ENCODE data around the gene LMTK3. TPM values are rescaled to one million over a fixed set of nuclear protein-coding genes. Genes with fewer than 3 reads are reported as not detected.

Gene LMTK3
- total RNA-seq, 2 donors from 2014 or later = 1.3 to 1.6 TPM

DNA sequence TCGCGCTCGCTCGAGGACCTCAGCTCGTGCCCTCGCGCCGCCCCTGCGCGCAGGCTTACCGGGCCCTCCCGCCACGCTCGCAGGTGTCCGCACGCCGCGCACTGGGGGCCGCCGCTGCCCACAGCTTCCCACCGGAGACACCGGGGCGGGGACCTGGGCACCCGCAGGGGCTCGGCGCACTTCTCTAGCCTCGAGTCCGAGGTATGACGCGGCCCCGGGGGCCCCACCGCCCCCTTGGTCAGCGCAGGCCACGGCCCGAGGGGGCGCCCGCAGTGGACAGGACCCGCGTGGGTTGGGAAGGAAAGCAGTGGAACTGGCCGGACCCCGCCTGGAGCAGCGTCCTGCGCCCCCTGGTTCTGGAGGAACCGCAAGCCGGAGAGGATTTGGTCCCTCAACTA lies 67.9 kb downstream of the LMTK3 start:
- TF ChIP-seq, protein P1, sequence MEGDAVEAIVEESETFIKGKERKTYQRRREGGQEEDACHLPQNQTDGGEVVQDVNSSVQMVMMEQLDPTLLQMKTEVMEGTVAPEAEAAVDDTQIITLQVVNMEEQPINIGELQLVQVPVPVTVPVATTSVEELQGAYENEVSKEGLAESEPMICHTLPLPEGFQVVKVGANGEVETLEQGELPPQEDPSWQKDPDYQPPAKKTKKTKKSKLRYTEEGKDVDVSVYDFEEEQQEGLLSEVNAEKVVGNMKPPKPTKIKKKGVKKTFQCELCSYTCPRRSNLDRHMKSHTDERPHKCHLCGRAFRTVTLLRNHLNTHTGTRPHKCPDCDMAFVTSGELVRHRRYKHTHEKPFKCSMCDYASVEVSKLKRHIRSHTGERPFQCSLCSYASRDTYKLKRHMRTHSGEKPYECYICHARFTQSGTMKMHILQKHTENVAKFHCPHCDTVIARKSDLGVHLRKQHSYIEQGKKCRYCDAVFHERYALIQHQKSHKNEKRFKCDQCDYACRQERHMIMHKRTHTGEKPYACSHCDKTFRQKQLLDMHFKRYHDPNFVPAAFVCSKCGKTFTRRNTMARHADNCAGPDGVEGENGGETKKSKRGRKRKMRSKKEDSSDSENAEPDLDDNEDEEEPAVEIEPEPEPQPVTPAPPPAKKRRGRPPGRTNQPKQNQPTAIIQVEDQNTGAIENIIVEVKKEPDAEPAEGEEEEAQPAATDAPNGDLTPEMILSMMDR (IDR thresholded peaks at IDR 0.05) = no peak
- peaks cover 0 to 4% of the 10 kb centered on the region in 2 donors for H3K27me3 ChIP-seq
- peak overlapping the region in 1 of 2 donors; percentile 97 for H3K4me3 ChIP-seq
- H3K9me3 ChIP-seq = no peaks in the 10 kb centered on the region
- H3K4me1 ChIP-seq = peaks cover 0 to 27% of the 10 kb centered on the region in 2 donors
- DNase-seq (ENCODE audit: low spot score) = no peak
- H3K36me3 ChIP-seq = peaks cover 17% of the 10 kb centered on the region
- no peak overlapping the region for H3K27ac ChIP-seq

DNA sequence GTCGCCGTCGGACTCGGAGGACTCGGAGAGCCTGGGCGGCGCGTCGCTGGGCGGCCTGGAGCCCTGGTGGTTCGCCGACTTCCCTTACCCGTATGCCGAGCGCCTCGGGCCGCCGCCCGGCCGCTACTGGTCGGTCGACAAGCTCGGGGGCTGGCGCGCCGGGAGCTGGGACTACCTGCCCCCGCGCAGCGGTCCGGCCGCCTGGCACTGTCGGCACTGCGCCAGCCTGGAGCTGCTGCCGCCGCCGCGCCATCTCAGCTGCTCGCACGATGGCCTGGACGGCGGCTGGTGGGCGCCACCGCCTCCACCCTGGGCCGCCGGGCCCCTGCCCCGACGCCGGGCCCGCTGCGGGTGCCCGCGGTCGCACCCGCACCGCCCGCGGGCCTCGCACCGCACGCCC lies 68.4 kb downstream of the LMTK3 start:
- DNase-seq (ENCODE audit: low spot score) = no peak
- peaks cover 0 to 27% of the 10 kb centered on the region in 2 donors for H3K4me1 ChIP-seq
- peaks cover 13% of the 10 kb centered on the region for H3K36me3 ChIP-seq
- peaks cover 0 to 4% of the 10 kb centered on the region in 2 donors for H3K27me3 ChIP-seq
- H3K9me3 ChIP-seq = no peaks in the 10 kb centered on the region
- H3K27ac ChIP-seq = no peak overlapping the region
- TF ChIP-seq, protein P1 (IDR thresholded peaks at IDR 0.05) = no peak
- peak overlapping the region in 1 of 2 donors; percentile 28 for H3K4me3 ChIP-seq

DNA sequence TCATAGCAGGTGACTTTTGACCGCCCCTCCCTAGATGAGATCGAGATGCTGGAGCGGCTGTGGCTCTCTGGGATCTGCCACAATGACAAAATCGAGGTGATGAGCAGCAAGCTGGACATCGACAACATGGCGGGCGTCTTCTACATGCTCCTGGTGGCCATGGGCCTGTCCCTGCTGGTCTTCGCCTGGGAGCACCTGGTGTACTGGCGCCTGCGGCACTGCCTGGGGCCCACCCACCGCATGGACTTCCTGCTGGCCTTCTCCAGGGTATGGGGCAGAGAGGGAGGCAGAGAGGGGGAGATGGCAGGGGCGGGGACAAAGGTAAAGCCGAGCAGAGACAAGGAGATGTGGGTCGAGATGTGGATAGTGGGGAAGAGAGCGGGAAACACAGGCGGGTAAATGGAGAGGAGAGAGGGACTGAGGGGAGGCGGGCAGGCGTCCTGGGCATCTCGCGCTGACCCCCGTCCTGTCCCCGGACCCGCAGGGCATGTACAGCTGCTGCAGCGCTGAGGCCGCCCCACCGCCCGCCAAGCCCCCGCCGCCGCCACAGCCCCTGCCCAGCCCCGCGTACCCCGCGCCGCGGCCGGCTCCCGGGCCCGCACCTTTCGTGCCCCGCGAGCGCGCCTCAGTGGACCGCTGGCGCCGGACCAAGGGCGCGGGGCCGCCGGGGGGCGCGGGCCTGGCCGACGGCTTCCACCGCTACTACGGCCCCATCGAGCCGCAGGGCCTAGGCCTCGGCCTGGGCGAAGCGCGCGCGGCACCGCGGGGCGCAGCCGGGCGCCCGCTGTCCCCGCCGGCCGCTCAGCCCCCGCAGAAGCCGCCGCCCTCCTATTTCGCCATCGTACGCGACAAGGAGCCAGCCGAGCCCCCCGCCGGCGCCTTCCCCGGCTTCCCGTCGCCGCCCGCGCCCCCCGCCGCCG lies 69.3 kb downstream of the LMTK3 start:
- TF ChIP-seq, protein P1 (IDR thresholded peaks at IDR 0.05) = no peak
- Histone ChIP-seq H3K27me3 (peaks cover 0 to 4% of the 10 kb centered on the region in 2 donors), H3K27ac (no peak overlapping the region), H3K9me3 (no peaks in the 10 kb centered on the region), H3K36me3 (peaks cover 4% of the 10 kb centered on the region), H3K4me1 (peaks cover 0 to 27% of the 10 kb centered on the region in 2 donors), H3K4me3 (no peak overlapping the region)
- no peak for DNase-seq (ENCODE audit: low spot score)

DNA sequence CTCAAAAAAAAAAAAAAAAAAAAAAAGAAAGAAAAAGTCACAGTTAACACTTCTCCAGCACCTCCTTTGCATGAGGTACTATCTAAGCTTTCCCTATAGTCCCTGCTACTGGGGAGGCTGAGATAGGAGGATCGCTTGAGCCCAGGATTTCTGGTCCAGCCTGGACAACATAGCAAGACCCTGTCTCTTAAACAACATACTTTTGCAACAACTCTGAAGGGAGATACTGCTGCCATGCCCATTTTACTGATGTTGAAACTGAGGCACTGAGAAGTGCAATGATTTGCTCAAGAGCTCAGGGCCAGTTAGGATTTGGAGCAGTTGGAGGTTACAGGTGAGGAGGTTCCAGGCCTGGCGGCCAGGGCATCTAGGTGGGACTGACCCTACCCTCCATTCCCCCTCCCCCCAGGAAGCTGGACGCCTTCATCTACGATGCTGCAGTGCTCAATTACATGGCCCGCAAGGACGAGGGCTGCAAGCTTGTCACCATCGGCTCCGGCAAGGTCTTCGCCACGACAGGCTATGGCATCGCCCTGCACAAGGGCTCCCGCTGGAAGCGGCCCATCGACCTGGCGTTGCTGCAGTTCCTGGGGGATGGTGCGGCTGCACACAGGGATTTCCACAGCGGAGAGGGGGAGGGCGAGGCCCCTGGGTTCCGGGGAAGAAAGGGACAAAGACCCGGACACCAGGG lies 70.1 kb downstream of the LMTK3 start:
- Histone ChIP-seq H3K4me1 (peaks cover 0 to 23% of the 10 kb centered on the region in 2 donors), H3K4me3 (no peak overlapping the region), H3K27me3 (peaks cover 0 to 4% of the 10 kb centered on the region in 2 donors), H3K27ac (no peak overlapping the region), H3K9me3 (no peaks in the 10 kb centered on the region), H3K36me3 (no peaks in the 10 kb centered on the region)
- no peak for DNase-seq (ENCODE audit: low spot score)
- TF ChIP-seq, protein P1 (IDR thresholded peaks at IDR 0.05) = no peak

DNA sequence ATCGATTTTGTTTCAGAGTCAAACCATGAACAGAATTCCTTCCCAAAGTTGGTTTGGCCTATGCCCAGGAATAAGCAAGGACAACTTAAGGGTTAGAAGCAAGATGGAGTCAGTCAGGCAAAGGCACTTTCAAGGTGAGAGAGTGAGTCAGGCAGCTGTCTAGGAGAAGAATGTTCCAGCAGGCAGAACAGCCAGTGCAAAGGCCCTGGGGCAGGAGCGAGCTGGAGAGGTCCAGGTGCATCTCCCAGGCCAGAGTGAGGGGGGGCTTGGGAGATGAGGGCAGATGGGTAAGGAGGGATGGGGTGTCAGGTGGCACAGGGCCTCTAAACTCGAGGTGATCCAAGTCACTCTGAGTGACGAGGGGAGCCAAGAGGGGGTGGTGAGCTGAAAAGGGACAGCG lies 75.0 kb downstream of the LMTK3 start:
- Histone ChIP-seq H3K4me3 (no peak overlapping the region), H3K4me1 (no peaks in the 10 kb centered on the region), H3K9me3 (no peaks in the 10 kb centered on the region), H3K36me3 (no peaks in the 10 kb centered on the region), H3K27me3 (no peaks in the 10 kb centered on the region), H3K27ac (no peak overlapping the region)
- no peak for DNase-seq (ENCODE audit: low spot score)
- TF ChIP-seq, protein P1 (IDR thresholded peaks at IDR 0.05) = no peak

Other genes starting within 250 kb of the LMTK3 start
- gene ZNF114, start 241.8 kb downstream of the LMTK3 start, total RNA-seq = under 1 TPM; 0.24 to 0.33 TPM
- gene EMP3, start 186.3 kb downstream of the LMTK3 start, total RNA-seq = 10 to 100 TPM; 16.9 to 95.9 TPM
- 10 to 100 TPM; 20.4 to 43.8 TPM for gene TMEM143, start 147.9 kb downstream of the LMTK3 start, total RNA-seq
- gene SYNGR4, start 147.5 kb downstream of the LMTK3 start, total RNA-seq = not detected
- 10 to 100 TPM; 74.1 to 82.0 TPM for gene KDELR1, start 120.3 kb downstream of the LMTK3 start, total RNA-seq
- gene GRIN2D, start 118.2 kb downstream of the LMTK3 start, total RNA-seq = under 1 TPM; 0.31 to 0.33 TPM
- 10 to 100 TPM; 10.8 to 19.8 TPM for gene GRWD1, start 65.9 kb downstream of the LMTK3 start, total RNA-seq
- under 1 TPM; 0.26 to 0.31 TPM for gene KCNJ14, start 56.3 kb downstream of the LMTK3 start, total RNA-seq
- gene CYTH2, start 42.5 kb downstream of the LMTK3 start, total RNA-seq = 10 to 100 TPM; 13.3 to 22.5 TPM
- not detected for gene SULT2B1, start 40.3 kb upstream of the LMTK3 start, total RNA-seq
- not detected for gene SPACA4, start 94.9 kb upstream of the LMTK3 start, total RNA-seq
- not detected for gene FAM83E, start 103.2 kb upstream of the LMTK3 start, total RNA-seq
- gene RPL18, start 107.3 kb upstream of the LMTK3 start, total RNA-seq = 1,000 to 10,000 TPM in 1 of 2 donors, 100 to 1,000 TPM in 1; 846 to 1,334 TPM
- 1 to 10 TPM; 6.2 to 8.0 TPM for gene SPHK2, start 107.7 kb upstream of the LMTK3 start, total RNA-seq
- 1 to 10 TPM; 2.8 to 5.9 TPM for gene DBP, start 125.5 kb upstream of the LMTK3 start, total RNA-seq
- 10 to 100 TPM in 1 of 2 donors, 1 to 10 TPM in 1; 3.4 to 13.3 TPM for gene CA11, start 134.4 kb upstream of the LMTK3 start, total RNA-seq
- under 1 TPM in 1 of 2 donors, not detected in 1; 0.16 TPM for gene NTN5, start 161.2 kb upstream of the LMTK3 start, total RNA-seq
- gene FUT2, start 184.1 kb upstream of the LMTK3 start, total RNA-seq = not detected
- gene MAMSTR, start 207.9 kb upstream of the LMTK3 start, total RNA-seq = 1 to 10 TPM in 1 of 2 donors, under 1 TPM in 1; 0.70 to 2.4 TPM
- 10 to 100 TPM; 13.6 to 22.9 TPM for gene RASIP1, start 228.8 kb upstream of the LMTK3 start, total RNA-seq
- not detected for gene IZUMO1, start 235.1 kb upstream of the LMTK3 start, total RNA-seq
- 1 to 10 TPM; 3.1 to 3.3 TPM for gene FUT1, start 240.8 kb upstream of the LMTK3 start, total RNA-seq
- not detected for gene FGF21, start 243.7 kb upstream of the LMTK3 start, total RNA-seq